Subcutaneous preadipocyte (primary cell): ENCODE results near the gene KLK2. TPM values are rescaled to one million over a fixed set of nuclear protein-coding genes. Genes with fewer than 3 reads are reported as not detected.

Source experiments
- total RNA-seq: library from RNA; depleted of rRNA; stranded (reverse); fragments of >200 nt; gene quantifications from 2 replicates; pipeline ENCODE4 v1.2.3, GENCODE V29; 2012

KLK2 gene
- total RNA-seq, result 0.37 TPM in 1 of 2 replicates, not detected in the other

GRCh38 chr19:50873056-50873455 is at the start of gene KLK2:
TSS of gene KLK2 (plus strand) at chr19:50873439. CDS start at chr19:50873474, 35 bp downstream.

GRCh38 chr19:50833117-50833801 is 40.0 kb upstream of the KLK2 start, which contains the start of gene KLK15:
TSS of gene KLK15 (minus strand) at chr19:50833574. CDS start at chr19:50831492, 2,082 bp downstream.

DNA sequence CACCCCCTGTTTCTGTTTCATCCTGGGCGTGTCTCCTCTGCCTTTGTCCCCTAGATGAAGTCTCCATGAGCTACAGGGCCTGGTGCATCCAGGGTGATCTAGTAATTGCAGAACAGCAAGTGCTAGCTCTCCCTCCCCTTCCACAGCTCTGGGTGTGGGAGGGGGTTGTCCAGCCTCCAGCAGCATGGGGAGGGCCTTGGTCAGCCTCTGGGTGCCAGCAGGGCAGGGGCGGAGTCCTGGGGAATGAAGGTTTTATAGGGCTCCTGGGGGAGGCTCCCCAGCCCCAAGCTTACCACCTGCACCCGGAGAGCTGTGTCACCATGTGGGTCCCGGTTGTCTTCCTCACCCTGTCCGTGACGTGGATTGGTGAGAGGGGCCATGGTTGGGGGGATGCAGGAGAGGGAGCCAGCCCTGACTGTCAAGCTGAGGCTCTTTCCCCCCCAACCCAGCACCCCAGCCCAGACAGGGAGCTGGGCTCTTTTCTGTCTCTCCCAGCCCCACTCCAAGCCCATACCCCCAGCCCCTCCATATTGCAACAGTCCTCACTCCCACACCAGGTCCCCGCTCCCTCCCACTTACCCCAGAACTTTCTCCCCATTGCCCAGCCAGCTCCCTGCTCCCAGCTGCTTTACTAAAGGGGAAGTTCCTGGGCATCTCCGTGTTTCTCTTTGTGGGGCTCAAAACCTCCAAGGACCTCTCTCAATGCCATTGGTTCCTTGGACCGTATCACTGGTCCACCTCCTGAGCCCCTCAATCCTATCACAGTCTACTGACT is 18.4 kb upstream of the KLK2 start, which contains the start of gene KLK3:
Gene KLK3 (plus strand): TSS at position 280 of the 775 bp plus-strand sequence. CDS start 41 bp downstream, at position 321.

DNA sequence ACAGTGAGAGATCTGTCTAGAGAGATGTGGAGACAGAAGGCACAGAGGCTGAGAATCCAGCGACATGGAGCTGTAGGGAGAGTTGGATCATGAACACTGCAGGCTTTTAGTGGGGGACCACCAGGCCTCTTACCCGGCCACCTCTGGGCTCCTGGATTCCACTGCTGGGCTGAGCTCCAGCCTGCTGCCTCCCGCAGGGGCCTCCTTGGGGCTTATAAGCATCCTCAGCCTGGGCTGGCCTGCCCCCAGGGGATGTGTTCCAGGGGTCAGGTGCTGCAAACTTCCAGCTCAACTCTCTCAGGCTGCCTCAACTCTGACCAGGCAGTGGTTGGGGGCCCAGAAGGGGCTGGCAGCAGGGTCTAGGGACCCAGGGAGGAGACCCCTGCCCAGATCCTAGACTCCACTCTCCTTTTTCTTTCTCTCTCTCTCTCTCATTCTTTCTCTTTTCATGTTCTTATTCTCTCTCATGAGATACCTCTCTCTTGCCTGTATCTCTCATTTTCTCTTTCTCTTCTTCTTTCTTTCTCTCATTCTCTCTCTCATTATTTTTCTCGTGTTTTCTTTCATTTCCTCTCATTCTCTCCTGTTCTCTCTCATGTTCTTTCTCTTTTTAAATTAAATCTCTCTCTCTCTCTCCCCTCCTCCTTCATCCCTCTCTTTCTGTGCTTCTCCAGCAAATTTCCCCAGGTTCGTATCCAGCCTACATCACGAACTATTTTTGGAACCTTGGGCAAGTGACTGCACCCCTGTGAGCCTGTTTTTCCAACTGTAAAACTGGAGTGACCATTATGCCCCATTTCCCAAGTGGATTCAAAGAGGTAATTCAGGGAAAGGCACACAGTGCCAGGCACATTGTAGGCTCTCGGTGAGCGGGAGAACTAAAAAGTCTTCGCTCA is 38.2 kb downstream of the KLK2 start, which contains the start of gene KLK4:
Gene KLK4 (minus strand): TSS at position 190 of the 896 bp plus-strand sequence. CDS start 657 bp downstream, outside the sequence.

Other genes starting within 250 kb of the KLK2 start
- not detected in 2 replicates for gene SYT3, start 233.6 kb upstream of the KLK2 start, total RNA-seq
- gene C19orf81, start 224.0 kb upstream of the KLK2 start, total RNA-seq, result not detected in 2 replicates
- gene SHANK1, start 153.6 kb upstream of the KLK2 start, total RNA-seq, result 0.73 and 1.2 TPM in 2 replicates
- 18.4 and 23.9 TPM in 2 replicates for gene CLEC11A, start 150.1 kb upstream of the KLK2 start, total RNA-seq
- not detected in 2 replicates for gene GPR32, start 103.0 kb upstream of the KLK2 start, total RNA-seq
- gene ACP4, start 83.0 kb upstream of the KLK2 start, total RNA-seq, result not detected in 2 replicates
- 0.37 TPM in 1 of 2 replicates, not detected in the other for gene KLK1, start 49.7 kb upstream of the KLK2 start, total RNA-seq
- not detected in 2 replicates for gene KLK15, start 39.9 kb upstream of the KLK2 start, total RNA-seq
- not detected in 2 replicates for gene KLK3, start 18.5 kb upstream of the KLK2 start, total RNA-seq
- not detected in 2 replicates for gene KLK4, start 38.0 kb downstream of the KLK2 start, total RNA-seq
- not detected in 2 replicates for gene KLK5, start 79.6 kb downstream of the KLK2 start, total RNA-seq
- gene KLK6, start 96.2 kb downstream of the KLK2 start, total RNA-seq, result not detected in 2 replicates
- gene KLK7, start 110.5 kb downstream of the KLK2 start, total RNA-seq, result not detected in 2 replicates
- not detected in 2 replicates for gene KLK8, start 128.2 kb downstream of the KLK2 start, total RNA-seq
- gene KLK10, start 146.3 kb downstream of the KLK2 start, total RNA-seq, result not detected in 2 replicates
- gene KLK11, start 153.2 kb downstream of the KLK2 start, total RNA-seq, result not detected in 2 replicates
- not detected in 2 replicates for gene KLK12, start 161.6 kb downstream of the KLK2 start, total RNA-seq
- gene KLK13, start 191.7 kb downstream of the KLK2 start, total RNA-seq, result not detected in 2 replicates
- not detected in 2 replicates for gene KLK14, start 209.4 kb downstream of the KLK2 start, total RNA-seq
- gene CTU1, start 235.0 kb downstream of the KLK2 start, total RNA-seq, result 7.6 and 7.7 TPM in 2 replicates